Measurements from ENCODE around the gene ITCH.
"Not testable (repeated sequence)": the region's sequence is repeated elsewhere in the genome, so short reads cannot be mapped to it uniquely, and the experiment has no call there.

The ITCH gene

DNA sequence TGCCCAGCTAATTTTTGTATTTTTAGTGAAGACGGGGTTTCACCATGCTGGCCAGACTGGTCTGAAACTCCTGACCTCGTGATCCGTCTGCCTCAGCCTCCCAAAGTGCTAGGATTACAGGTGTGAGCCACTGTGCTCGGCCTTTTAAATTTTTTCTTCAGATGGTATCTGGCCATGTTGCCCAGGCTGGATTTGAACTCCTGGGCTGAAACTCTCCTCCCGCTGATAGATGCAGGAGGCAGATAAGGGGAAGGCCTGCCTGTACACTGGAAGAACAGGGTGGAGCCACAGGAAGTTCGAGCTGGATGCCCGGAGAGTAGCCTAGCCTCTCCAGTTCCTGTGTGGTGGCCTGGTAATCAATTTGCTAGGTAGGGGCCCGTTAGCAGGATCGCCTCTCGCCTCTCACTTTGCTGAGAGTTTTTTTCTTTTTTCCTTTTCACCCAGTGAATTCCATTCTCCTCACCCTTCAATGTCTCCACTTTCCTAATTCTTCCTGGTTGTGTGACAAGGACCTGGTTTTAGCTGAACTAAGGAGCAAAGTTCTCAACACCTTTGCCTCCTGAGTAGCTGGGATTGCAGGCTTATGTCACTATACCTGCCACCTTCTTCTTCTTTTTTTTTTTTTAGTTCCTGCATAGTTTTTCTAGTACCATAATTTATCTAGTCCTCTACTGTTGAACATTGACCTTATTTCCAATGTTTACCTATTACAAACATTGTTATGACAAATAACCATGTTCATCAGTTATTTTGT is 19.4 kb upstream of the ITCH start:
- DNase-seq (ENCODE audit: low read depth, low spot score): no peak
- TF ChIP-seq, protein P1, sequence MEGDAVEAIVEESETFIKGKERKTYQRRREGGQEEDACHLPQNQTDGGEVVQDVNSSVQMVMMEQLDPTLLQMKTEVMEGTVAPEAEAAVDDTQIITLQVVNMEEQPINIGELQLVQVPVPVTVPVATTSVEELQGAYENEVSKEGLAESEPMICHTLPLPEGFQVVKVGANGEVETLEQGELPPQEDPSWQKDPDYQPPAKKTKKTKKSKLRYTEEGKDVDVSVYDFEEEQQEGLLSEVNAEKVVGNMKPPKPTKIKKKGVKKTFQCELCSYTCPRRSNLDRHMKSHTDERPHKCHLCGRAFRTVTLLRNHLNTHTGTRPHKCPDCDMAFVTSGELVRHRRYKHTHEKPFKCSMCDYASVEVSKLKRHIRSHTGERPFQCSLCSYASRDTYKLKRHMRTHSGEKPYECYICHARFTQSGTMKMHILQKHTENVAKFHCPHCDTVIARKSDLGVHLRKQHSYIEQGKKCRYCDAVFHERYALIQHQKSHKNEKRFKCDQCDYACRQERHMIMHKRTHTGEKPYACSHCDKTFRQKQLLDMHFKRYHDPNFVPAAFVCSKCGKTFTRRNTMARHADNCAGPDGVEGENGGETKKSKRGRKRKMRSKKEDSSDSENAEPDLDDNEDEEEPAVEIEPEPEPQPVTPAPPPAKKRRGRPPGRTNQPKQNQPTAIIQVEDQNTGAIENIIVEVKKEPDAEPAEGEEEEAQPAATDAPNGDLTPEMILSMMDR (IDR thresholded peaks at IDR 0.05; ENCODE audit: insufficient read depth, low read length, missing control alignments): no peak
- H3K4me3 ChIP-seq (ENCODE audit: low read depth, low read length): no peak overlapping the region
- ChIA-PET CTCF (interaction anchor here (0.8 kb wide), 1 partner anchor 31 kb away, joined by 3 read pairs; no protein-coding TSS in a partner anchor), POLR2A (no interaction called here)

DNA sequence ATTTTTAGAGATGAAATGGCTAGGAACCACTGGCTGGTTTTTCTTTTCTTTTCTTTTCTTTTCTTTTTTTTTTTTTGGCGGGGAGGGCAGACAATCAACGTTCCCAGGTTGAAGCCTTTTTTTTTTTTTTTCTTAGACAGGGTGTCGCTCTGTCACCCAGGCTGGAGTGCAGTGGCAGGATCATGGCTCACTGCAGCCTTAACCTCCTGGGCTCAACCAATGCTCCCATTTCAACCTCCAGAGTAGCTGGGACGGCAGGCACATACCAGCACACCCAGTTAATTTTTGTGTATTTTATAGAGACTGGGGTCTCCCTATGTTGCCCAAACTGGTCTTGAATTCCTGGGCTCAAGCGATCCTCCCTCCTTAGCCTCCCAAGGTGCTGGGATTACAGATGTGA is 18.8 kb upstream of the ITCH start:
- ChIA-PET POLR2A (no interaction called here), CTCF (interaction anchor here (0.7 to 0.8 kb wide), 2 partner anchors 12 to 31 kb away, joined by 3 read pairs; no protein-coding TSS in a partner anchor)
- no peak overlapping the region for H3K4me3 ChIP-seq (ENCODE audit: low read depth, low read length)
- DNase-seq (ENCODE audit: low read depth, low spot score): no peak
- TF ChIP-seq, protein P1 (IDR thresholded peaks at IDR 0.05; ENCODE audit: insufficient read depth, low read length, missing control alignments): no peak

DNA sequence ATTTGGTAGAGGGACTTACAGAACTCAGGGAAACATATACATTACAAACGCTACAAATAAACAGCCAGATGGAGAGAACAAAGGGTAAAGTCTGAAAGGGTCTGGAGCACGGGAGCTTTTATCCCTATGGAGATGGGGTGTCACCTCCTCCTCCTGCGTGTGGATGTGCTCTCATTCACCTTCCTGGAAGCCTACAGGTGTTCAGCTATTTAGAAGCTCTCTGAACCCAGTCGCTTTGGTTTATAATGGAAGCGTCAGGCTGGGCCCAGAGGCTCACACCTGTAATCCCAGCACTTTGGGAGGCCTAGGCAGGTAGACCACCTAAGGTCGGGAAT is 17.7 kb upstream of the ITCH start:
- ChIA-PET CTCF (interaction anchor here (1.3 to 1.4 kb wide), 2 partner anchors 9 to 33 kb away, joined by 4 to 5 read pairs; no protein-coding TSS in a partner anchor), POLR2A (no interaction called here)

DNA sequence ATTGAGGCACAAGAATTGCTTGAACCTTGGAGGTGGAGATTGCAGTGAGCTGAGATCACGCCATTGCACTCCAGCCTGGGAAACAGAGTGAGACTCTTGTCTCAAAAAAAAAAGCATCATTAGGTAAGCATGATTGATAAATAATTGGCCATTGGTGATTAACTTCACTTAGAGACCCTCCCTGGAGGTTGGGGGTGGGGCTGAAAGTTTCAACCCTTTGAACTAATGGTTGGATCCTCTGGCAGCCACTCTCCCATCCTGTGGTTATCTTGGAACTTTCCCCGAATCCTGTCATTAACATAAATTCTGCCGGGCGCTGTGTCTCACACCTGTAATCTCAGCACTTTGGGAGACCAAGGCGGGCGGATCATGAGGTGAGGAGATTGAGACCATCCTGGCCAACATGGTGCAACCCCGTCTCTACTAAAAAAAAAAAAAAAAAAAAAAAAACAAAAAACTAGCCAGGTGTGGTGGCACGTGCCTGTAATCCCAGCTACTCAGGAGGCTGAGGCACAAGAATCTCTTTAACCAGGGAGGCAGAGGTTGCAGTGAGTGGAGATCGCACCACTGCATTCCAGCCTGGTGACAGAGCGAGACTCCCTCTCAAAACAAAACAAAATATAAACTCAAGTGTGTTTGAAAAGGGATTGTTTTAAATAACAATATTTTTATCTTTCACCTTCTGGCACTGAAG is 17.1 kb upstream of the ITCH start:
- POLR2A ChIA-PET; H3K4me3 ChIP-seq (ENCODE audit: low read depth, low read length); DNase-seq (ENCODE audit: low read depth, low spot score): not testable (repeated sequence)
- CTCF ChIA-PET: interaction anchor here (1.3 to 1.4 kb wide), 2 partner anchors 10 to 34 kb away, joined by 4 to 5 read pairs; no protein-coding TSS in a partner anchor

More for the DNA sequence above, 17.7 kb upstream of the ITCH start:
- TF ChIP-seq, protein P1 (IDR thresholded peaks at IDR 0.05; ENCODE audit: insufficient read depth, low read length, missing control alignments): no peak
- no peak for DNase-seq (ENCODE audit: low read depth, low spot score)
- no peak overlapping the region for H3K4me3 ChIP-seq (ENCODE audit: low read depth, low read length)

DNA sequence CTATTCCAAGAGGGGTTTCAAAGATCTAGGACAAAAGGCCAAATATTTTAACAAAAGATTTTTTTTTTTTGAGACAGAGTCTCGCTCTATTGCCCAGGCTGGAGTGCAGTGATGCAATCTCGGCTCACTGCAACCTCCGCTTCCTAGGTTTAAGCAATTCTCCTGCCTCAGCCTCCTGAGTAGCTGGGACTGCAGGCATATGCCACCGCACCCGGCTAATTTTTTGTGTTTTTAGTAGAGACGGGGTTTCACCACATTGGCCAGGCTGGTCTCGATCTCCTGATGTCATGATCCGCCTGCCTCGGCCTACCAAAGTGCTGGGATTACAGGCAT is 16.6 kb upstream of the ITCH start:
- DNase-seq (ENCODE audit: low read depth, low spot score); CTCF ChIA-PET; POLR2A ChIA-PET; H3K4me3 ChIP-seq (ENCODE audit: low read depth, low read length): not testable (repeated sequence)

DNA sequence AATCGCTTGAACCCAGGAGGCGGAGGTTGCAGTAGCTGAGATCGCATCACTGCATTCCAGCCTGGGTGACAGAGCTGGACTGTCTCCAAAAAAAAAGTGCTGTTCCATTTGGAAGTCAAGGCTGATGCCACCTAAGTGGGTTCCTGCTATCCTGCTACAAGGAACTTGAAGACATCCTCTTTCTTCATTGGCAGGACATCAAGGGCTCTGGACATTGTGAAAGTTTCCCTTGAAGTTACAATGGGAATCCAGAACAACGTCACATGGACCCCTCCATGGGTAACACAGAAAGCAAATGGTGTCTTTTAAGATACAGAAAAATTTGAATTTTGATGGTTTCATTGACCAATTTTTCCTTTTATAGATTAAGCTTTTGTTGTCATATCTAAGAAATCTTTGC is 15.5 kb upstream of the ITCH start:
- CTCF ChIA-PET: interaction anchor here (3.8 kb wide), 1 partner anchor 34 kb away, joined by 15 read pairs; no protein-coding TSS in a partner anchor
- no peak for DNase-seq (ENCODE audit: low read depth, low spot score)
- H3K4me3 ChIP-seq (ENCODE audit: low read depth, low read length): no peak overlapping the region
- TF ChIP-seq, protein P1 (IDR thresholded peaks at IDR 0.05; ENCODE audit: insufficient read depth, low read length, missing control alignments): no peak
- POLR2A ChIA-PET: no interaction called here

DNA sequence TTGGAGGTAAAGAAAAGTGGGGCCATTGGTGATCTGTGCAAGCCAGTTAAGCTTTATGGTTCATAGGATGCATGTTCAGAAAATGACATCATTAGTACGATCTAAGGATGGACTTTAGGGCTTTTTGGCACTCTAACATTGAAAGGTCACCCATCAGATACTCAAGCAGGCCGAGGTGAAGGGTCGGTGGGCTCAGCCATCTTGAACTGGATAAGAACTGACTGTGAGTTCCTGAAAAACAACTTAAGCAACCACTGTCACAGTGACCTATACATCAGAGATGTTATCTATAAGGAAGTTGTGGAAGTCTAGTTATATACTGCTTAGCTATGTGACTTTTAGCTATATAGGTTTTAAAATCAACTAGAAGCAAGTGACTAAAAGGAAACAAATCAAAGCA is 13.0 kb upstream of the ITCH start:
- TF ChIP-seq, protein P1 (IDR thresholded peaks at IDR 0.05; ENCODE audit: insufficient read depth, low read length, missing control alignments): no peak
- CTCF ChIA-PET: interaction anchor here (3.8 kb wide), 1 partner anchor 37 kb away, joined by 15 read pairs; no protein-coding TSS in a partner anchor
- POLR2A ChIA-PET: no interaction called here
- no peak overlapping the region for H3K4me3 ChIP-seq (ENCODE audit: low read depth, low read length)
- no peak for DNase-seq (ENCODE audit: low read depth, low spot score)

DNA sequence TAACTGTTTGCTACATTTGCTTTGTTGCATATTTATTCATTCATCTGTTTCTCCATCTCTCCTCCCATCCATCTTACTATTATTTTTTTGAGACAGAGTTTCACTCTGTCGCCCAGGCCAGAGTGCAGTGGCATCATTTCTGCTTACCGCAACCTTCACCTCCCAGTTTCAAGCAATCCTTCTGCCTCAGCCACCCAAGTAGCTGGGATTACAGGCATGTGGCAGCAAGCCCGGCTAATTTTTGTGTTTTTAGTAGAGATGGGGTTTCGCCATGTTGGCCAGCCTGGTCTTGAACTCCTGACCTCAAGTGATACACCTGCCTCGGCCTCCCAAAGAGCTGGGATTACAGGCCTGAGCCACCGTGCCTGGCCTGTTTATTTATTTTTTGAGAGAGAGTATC is 9.6 kb upstream of the ITCH start:
- H3K4me3 ChIP-seq (ENCODE audit: low read depth, low read length); POLR2A ChIA-PET; DNase-seq (ENCODE audit: low read depth, low spot score): not testable (repeated sequence)
- CTCF ChIA-PET: interaction anchor here (3.3 kb wide), 1 partner anchor 41 kb away, joined by 11 read pairs; no protein-coding TSS in a partner anchor
